Measurements from ENCODE around the gene CALD1.

CALD1 gene

DNA sequence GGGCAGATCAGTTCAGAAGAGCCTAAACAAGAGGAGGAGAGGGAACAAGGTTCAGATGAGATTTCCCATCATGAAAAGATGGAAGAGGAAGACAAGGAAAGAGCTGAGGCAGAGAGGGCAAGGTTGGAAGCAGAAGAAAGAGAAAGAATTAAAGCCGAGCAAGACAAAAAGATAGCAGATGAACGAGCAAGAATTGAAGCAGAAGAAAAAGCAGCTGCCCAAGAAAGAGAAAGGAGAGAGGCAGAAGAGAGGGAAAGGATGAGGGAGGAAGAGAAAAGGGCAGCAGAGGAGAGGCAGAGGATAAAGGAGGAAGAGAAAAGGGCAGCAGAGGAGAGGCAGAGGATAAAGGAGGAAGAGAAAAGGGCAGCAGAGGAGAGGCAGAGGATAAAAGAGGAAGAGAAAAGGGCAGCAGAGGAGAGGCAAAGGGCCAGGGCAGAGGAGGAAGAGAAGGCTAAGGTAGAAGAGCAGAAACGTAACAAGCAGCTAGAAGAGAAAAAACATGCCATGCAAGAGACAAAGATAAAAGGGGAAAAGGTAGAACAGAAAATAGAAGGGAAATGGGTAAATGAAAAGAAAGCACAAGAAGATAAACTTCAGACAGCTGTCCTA lies 154.1 kb downstream of the CALD1 start:
- H3K27me3 ChIP-seq (ENCODE audit: control insufficient read depth, insufficient read depth, low read length), result no peaks in the 10 kb centered on the region
- no peak overlapping the region for H3K9ac ChIP-seq (ENCODE audit: low read length)
- H3K4me1 ChIP-seq (ENCODE audit: control insufficient read depth, insufficient read depth, low read length), result peaks cover 24% of the 10 kb centered on the region
- no peaks in the 10 kb centered on the region for H3K36me3 ChIP-seq (ENCODE audit: control insufficient read depth, insufficient read depth, low read length)
- H3K27ac ChIP-seq (ENCODE audit: low read depth, low read length), result peak overlapping the region; percentile 75
- H3K4me3 ChIP-seq (ENCODE audit: low read length), result no peak overlapping the region

DNA sequence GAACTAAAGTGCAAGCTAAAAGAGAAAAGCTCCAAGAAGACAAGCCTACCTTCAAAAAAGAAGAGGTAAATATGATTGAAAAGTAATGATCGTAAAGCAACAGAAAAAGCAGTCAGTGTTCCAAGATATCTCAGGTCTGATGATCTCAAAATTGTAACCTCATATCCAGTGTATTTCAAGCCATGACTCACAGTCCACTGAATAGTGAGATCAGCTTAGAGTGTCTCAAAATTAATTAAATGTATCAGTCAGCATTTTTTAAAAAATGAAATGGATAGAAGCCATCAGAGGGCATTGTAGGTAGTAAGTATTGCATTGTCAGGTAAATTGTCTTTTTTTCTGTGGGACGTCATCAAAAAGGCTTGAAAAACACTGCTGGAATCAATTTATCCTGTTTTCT lies 156.3 kb downstream of the CALD1 start:
- Histone ChIP-seq H3K9ac (ENCODE audit: low read length) (no peak overlapping the region), H3K4me1 (ENCODE audit: control insufficient read depth, insufficient read depth, low read length) (peaks cover 26% of the 10 kb centered on the region), H3K36me3 (ENCODE audit: control insufficient read depth, insufficient read depth, low read length) (no peaks in the 10 kb centered on the region), H3K27me3 (ENCODE audit: control insufficient read depth, insufficient read depth, low read length) (no peaks in the 10 kb centered on the region), H3K4me3 (ENCODE audit: low read length) (no peak overlapping the region), H3K27ac (ENCODE audit: low read depth, low read length) (no peak overlapping the region)

DNA sequence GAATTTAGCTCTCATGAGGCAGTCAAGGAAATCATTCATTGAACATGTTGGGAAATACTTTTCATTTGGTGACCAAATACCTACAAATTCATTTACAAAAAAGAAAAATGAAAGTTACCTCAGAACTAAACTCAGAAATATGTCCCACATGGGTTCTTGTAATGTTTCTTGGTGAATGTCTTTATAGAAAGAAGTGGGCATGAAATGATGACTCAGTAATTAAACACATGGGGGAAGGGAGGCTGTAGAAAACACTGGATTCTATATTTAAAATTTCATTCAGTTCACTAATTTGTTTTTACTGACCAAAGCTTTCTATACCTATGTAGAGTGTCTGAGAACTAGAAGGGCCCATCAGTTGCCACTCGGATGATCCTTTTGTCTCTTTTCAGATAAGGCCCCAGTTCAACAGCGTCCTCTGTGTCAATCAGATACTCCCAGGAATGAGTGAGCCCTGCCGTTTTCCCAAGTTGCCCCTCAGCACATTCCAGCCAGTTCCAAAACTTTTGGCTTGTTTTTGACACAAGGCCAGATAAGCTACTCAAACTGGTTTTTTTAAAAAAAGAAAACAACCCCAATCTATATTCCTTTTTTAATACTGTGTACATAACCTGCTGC lies 157.6 kb downstream of the CALD1 start:
- Histone ChIP-seq H3K27me3 (ENCODE audit: control insufficient read depth, insufficient read depth, low read length) (no peaks in the 10 kb centered on the region), H3K36me3 (ENCODE audit: control insufficient read depth, insufficient read depth, low read length) (peaks cover 3% of the 10 kb centered on the region), H3K4me3 (ENCODE audit: low read length) (no peak overlapping the region), H3K27ac (ENCODE audit: low read depth, low read length) (peak overlapping the region; percentile 10), H3K4me1 (ENCODE audit: control insufficient read depth, insufficient read depth, low read length) (peaks cover 23% of the 10 kb centered on the region), H3K9ac (ENCODE audit: low read length) (no peak overlapping the region)

DNA sequence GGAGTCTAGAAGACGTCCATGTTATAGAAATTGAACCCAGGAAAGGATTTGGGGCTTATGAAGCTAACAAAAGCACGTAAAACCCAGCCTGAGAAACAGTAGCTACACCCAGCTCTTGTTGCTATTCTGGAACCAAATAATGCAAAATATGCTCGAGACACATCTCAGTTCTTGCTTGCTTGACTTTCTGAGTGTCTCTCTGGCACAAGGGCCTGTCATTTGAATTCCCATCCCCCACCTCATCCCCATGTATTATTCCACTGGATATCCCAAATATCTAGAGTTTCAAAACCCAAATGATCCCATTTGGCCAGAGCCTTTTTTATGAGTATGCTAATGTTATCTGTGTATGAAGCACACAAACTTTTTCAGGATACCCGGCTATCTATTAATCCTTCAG lies 158.7 kb downstream of the CALD1 start:
- H3K27me3 ChIP-seq (ENCODE audit: control insufficient read depth, insufficient read depth, low read length), result no peaks in the 10 kb centered on the region
- H3K4me1 ChIP-seq (ENCODE audit: control insufficient read depth, insufficient read depth, low read length), result peaks cover 12% of the 10 kb centered on the region
- H3K4me3 ChIP-seq (ENCODE audit: low read length), result no peak overlapping the region
- H3K9ac ChIP-seq (ENCODE audit: low read length), result no peak overlapping the region
- H3K36me3 ChIP-seq (ENCODE audit: control insufficient read depth, insufficient read depth, low read length), result peaks cover 4% of the 10 kb centered on the region
- no peak overlapping the region for H3K27ac ChIP-seq (ENCODE audit: low read depth, low read length)

DNA sequence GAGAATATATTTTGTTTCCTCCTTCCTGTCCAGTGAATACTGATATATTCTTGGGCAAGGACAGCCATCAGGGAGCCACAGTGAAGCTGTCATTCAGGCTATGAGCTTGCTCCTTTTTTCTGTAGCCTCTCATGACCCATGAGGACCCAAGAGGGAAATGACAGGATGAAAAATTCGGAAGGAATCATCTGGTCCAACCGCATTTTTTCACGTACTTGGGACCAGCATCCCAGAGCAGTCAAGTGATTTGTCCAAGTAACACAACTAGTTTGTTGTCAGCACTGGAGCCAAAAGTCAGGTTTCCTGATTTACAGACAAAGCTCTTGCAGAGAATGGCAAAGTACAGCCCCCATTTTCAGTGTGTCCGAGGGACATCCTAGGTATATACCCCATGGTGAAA lies 159.7 kb downstream of the CALD1 start:
- no peaks in the 10 kb centered on the region for H3K27me3 ChIP-seq (ENCODE audit: control insufficient read depth, insufficient read depth, low read length)
- H3K4me1 ChIP-seq (ENCODE audit: control insufficient read depth, insufficient read depth, low read length), result peaks cover 8% of the 10 kb centered on the region
- H3K36me3 ChIP-seq (ENCODE audit: control insufficient read depth, insufficient read depth, low read length), result peaks cover 4% of the 10 kb centered on the region
- H3K9ac ChIP-seq (ENCODE audit: low read length), result no peak overlapping the region
- H3K4me3 ChIP-seq (ENCODE audit: low read length), result no peak overlapping the region
- no peak overlapping the region for H3K27ac ChIP-seq (ENCODE audit: low read depth, low read length)

DNA sequence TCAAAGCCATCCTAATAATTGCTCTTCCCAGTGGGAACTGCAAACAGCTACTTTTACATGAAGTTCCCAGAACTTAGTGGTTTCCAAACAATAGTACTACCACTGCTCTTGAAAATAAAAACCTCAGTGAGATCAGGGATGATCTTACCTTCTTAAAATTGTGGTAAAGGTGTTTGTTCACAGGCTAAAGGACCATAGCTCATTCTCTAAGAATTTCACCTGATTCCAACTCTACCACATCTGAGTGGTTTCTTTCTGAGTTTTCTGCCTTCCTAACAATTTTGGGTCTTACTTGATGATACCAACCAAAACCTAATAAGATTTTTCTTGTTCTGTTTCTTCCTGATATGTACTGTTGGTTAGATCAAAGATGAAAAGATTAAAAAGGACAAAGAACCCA lies 161.3 kb downstream of the CALD1 start:
- Histone ChIP-seq H3K9ac (ENCODE audit: low read length) (no peak overlapping the region), H3K27me3 (ENCODE audit: control insufficient read depth, insufficient read depth, low read length) (no peaks in the 10 kb centered on the region), H3K4me1 (ENCODE audit: control insufficient read depth, insufficient read depth, low read length) (peaks cover 8% of the 10 kb centered on the region), H3K36me3 (ENCODE audit: control insufficient read depth, insufficient read depth, low read length) (peaks cover 4% of the 10 kb centered on the region), H3K4me3 (ENCODE audit: low read length) (no peak overlapping the region), H3K27ac (ENCODE audit: low read depth, low read length) (peak overlapping the region; percentile 68)

DNA sequence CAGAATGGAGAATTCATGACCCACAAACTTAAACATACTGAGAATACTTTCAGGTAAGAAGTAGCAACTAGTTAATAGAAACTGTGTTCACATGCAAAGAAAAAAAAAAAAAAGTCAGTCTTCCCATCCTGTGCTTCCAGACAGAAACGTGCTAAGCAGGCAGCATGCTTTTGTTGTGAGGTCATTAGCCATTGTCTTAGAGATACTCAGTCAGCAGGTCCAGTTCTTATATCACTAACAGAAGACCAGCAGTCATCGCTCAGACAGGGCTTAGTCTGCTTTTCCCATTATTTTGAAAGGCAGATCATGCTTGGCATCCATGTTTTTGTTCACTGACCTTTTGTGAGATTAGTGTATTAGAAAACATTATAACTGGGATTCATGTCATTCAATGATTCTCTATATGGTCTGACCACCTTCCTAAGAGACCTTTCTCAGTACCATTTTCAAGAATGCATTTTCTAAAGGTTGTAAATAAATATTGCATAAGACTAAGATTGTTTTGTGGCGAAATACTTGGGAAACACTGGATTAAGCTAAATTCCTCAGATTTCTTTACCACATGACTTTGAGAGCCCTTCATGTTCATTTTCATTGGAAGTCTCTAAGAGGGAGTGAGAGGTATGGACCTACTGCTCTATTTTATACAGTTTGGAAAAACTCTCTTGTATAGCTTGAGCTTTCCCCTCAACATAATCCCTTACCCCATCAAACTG lies 161.9 kb downstream of the CALD1 start:
- Histone ChIP-seq H3K9ac (ENCODE audit: low read length) (no peak overlapping the region), H3K27me3 (ENCODE audit: control insufficient read depth, insufficient read depth, low read length) (no peaks in the 10 kb centered on the region), H3K27ac (ENCODE audit: low read depth, low read length) (peak overlapping the region; percentile 68), H3K36me3 (ENCODE audit: control insufficient read depth, insufficient read depth, low read length) (peaks cover 4% of the 10 kb centered on the region), H3K4me1 (ENCODE audit: control insufficient read depth, insufficient read depth, low read length) (peaks cover 8% of the 10 kb centered on the region), H3K4me3 (ENCODE audit: low read length) (no peak overlapping the region)

DNA sequence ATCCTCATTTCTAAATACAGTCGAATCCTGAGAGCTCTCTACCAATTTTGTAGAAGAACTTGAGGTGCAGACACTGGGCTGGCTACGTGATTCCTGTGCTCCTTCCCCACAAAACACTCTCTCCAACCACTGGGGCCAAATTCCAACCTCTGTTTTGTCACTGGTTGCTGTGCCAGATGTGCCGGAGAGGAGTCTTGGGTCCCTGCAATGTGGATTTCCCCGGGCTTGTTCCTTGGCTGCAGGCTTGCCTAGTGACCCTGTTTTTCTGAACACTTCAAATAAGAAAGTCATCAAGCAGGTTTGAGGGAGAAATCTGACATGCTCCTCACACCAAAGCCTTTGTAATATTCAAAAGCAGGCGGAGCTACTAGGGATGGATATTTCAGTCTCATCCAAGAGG lies 162.5 kb downstream of the CALD1 start:
- H3K4me3 ChIP-seq (ENCODE audit: low read length), result no peak overlapping the region
- peaks cover 4% of the 10 kb centered on the region for H3K36me3 ChIP-seq (ENCODE audit: control insufficient read depth, insufficient read depth, low read length)
- peak overlapping the region; percentile 68 for H3K27ac ChIP-seq (ENCODE audit: low read depth, low read length)
- H3K9ac ChIP-seq (ENCODE audit: low read length), result no peak overlapping the region
- no peaks in the 10 kb centered on the region for H3K27me3 ChIP-seq (ENCODE audit: control insufficient read depth, insufficient read depth, low read length)
- peaks cover 8% of the 10 kb centered on the region for H3K4me1 ChIP-seq (ENCODE audit: control insufficient read depth, insufficient read depth, low read length)

DNA sequence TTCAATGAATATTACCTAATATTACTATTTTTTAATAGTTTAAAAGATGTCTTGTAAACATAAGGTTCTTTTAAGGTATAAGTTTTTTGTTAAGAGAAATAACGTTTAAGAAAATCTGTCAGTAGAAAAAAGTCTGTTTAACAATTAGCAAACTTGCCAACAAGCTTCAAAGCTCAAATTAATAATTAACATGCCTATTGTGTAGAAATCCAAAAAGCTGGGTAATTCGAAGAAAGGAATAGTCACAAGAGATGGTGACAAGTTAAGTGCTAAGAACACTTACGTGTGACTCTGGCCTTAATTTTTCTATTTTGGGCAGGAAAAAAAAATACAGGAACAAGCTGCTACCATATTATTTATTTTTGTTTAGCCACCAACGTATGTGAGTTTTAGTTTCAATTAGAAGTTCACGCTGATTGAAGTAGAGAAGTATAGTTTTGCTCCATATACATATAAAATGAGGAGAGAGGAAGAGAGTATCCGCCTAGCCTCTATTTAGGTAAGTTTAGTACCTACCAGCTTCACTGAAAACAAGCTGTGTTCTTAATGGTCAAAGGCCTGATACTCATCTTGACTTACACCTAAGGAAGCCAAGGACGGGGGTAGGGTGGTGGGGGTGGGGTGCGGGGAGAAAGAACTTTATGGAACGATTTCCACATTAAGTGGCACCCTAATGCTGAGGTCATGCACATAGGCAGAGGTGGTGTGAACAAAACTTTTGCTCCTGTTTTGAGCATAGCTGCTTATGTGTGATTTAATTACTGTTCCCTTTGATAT lies 163.4 kb downstream of the CALD1 start:
- Histone ChIP-seq H3K27me3 (ENCODE audit: control insufficient read depth, insufficient read depth, low read length) (no peaks in the 10 kb centered on the region), H3K4me3 (ENCODE audit: low read length) (no peak overlapping the region), H3K9ac (ENCODE audit: low read length) (no peak overlapping the region), H3K4me1 (ENCODE audit: control insufficient read depth, insufficient read depth, low read length) (peaks cover 8% of the 10 kb centered on the region), H3K36me3 (ENCODE audit: control insufficient read depth, insufficient read depth, low read length) (peaks cover 4% of the 10 kb centered on the region), H3K27ac (ENCODE audit: low read depth, low read length) (peak overlapping the region; percentile 22)

DNA sequence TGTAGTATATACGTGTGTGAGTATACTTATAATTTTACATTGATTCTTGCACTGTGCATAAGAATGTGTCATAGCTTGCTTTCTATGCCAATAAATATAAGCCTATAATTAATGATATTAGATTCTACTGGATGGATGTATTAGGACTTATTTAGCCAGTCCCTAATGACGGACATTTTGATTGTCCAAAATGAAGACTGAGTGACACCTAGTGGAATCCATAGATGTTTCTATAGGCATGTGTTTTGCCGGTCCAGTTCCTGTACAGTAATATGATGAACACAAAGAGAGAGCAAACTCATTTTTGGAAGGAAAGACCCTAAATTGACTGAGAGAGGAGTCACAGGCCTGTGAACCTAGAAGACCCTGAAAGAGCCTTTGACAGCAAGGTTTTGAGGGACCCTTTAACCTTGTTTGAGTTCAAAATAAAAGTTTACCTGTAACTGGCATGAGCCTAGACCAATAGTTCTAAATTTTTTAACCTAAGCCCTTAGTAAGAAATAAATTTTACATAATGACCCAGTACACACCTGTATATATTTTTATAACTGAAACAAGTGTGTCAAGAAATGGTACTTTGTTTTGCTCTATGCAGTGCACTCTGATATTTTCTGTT lies 164.5 kb downstream of the CALD1 start:
- Histone ChIP-seq H3K4me3 (ENCODE audit: low read length) (no peak overlapping the region), H3K4me1 (ENCODE audit: control insufficient read depth, insufficient read depth, low read length) (peaks cover 8% of the 10 kb centered on the region), H3K27me3 (ENCODE audit: control insufficient read depth, insufficient read depth, low read length) (no peaks in the 10 kb centered on the region), H3K9ac (ENCODE audit: low read length) (no peak overlapping the region), H3K36me3 (ENCODE audit: control insufficient read depth, insufficient read depth, low read length) (peaks cover 4% of the 10 kb centered on the region), H3K27ac (ENCODE audit: low read depth, low read length) (no peak overlapping the region)

DNA sequence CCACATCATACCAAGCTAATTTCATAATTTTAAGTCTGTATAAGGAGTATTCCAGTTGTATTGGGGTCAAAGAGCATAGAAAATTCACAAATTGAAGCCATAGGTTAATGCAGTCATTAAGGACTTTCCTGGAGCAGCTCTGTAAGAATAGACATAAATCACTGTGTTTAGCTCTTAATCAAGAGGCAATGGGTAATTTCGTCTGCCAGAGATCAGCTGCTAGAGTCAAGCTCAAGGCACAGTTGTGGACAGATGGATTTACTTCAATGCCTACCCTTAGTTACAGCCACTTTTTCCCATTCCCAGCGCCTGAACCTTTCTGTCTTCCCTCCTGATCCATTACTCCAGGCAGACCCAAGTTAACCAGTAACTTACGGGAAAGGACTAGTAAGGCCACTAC lies 166.3 kb downstream of the CALD1 start:
- Histone ChIP-seq H3K27me3 (ENCODE audit: control insufficient read depth, insufficient read depth, low read length) (no peaks in the 10 kb centered on the region), H3K27ac (ENCODE audit: low read depth, low read length) (peak overlapping the region; percentile 32), H3K36me3 (ENCODE audit: control insufficient read depth, insufficient read depth, low read length) (peaks cover 10% of the 10 kb centered on the region), H3K9ac (ENCODE audit: low read length) (no peak overlapping the region), H3K4me1 (ENCODE audit: control insufficient read depth, insufficient read depth, low read length) (peaks cover 6% of the 10 kb centered on the region), H3K4me3 (ENCODE audit: low read length) (no peak overlapping the region)

DNA sequence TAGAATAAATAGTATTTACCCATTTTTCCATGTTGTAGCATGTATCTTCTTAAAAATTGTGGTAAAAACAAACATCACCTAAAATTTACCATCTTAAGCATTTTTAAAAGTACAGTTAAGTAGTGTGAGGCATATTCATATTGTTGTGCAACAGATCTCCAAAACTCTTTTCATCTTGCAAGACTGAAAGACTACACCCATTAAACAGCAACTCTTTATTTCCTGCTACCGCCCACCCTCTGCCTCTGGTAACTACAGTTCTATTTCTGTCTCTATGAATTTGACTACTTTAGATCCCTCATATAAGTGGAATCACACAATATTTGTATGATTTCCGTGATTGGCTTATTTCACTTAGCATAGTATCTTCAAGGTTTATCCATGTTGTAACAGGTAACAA lies 166.8 kb downstream of the CALD1 start:
- Histone ChIP-seq H3K4me3 (ENCODE audit: low read length) (no peak overlapping the region), H3K27ac (ENCODE audit: low read depth, low read length) (no peak overlapping the region), H3K4me1 (ENCODE audit: control insufficient read depth, insufficient read depth, low read length) (peaks cover 2% of the 10 kb centered on the region), H3K36me3 (ENCODE audit: control insufficient read depth, insufficient read depth, low read length) (peaks cover 10% of the 10 kb centered on the region), H3K27me3 (ENCODE audit: control insufficient read depth, insufficient read depth, low read length) (no peaks in the 10 kb centered on the region), H3K9ac (ENCODE audit: low read length) (no peak overlapping the region)
